Activated T-helper 9 cell treated with anti-CD3 and anti-CD28 coated beads, Interleukin-2, amount 50 U/mL, for 16 hours (primary cell): ENCODE measurements around the gene MASP2.

Experiments
- DNase-seq: peaks from one replicate; pipeline ENCODE4 v3.0.0-alpha.2; 2020; ENCODE audit warnings: low read depth

Gene MASP2

DNA sequence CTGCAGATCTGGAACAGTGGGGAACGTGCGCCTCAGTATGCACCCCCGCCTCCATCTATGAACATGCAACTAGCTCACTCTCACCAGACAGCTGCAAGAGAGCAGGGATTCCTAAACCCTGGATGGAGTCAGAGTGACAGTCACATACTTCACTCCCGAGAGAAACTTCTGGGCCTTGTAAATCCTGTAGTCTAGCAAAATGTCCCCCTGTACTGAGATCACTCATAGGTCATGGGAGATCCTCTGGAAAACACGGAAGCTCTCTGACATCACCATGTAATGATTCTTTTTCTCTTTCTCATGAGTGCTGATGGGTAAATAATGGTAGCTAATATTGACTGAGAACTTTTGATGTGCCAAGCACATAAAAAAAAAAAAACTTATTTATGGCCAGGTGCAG, 57.9 kb downstream of the MASP2 start:
- DNase-seq, result no peak

DNA sequence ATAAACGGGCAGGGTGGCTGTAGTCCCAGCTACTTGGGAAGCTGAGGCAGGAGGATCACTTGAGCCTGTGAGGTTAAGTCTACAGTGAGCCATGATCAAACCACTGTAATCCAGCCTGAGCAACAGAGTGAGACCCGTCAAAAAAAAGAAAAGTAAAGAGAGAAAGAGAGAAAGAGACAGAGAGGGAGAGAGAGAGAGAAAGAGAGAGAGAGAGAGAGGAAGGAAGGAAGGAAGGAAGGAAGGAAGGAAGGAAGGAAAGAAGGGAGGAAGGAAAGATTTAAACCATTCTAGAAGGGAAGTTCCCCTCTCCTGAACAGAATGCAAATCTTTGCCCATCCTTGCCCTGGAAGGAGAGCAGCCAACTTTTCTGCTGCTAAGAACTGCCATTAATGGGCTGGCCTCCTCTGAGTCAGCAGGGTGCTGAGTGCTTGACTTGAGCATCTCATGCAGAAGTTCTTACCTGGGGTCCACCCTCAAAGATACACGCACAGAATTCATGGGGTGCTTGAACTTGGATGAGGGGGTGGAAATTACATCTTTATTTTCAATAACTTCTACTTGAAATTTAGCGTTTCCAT, 59.1 kb downstream of the MASP2 start:
- no peak for DNase-seq

DNA sequence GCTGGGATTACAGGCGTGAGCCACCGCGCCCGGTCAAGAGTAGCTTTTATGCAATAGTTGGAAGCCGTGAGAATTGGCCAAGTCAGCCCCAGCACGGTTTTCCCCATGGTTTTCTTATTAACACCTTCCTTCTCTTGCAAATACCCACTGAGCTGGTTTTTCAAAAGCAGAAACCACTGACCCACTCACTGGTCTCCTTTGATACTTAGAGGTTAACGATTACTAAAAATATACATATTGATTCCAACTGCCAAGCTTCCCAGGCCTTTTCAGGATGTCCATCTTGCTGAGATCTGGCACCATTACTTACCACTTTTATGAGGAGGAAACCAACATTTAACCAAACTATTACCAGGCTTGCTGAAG, 60.5 kb downstream of the MASP2 start:
- DNase-seq, result no peak

DNA sequence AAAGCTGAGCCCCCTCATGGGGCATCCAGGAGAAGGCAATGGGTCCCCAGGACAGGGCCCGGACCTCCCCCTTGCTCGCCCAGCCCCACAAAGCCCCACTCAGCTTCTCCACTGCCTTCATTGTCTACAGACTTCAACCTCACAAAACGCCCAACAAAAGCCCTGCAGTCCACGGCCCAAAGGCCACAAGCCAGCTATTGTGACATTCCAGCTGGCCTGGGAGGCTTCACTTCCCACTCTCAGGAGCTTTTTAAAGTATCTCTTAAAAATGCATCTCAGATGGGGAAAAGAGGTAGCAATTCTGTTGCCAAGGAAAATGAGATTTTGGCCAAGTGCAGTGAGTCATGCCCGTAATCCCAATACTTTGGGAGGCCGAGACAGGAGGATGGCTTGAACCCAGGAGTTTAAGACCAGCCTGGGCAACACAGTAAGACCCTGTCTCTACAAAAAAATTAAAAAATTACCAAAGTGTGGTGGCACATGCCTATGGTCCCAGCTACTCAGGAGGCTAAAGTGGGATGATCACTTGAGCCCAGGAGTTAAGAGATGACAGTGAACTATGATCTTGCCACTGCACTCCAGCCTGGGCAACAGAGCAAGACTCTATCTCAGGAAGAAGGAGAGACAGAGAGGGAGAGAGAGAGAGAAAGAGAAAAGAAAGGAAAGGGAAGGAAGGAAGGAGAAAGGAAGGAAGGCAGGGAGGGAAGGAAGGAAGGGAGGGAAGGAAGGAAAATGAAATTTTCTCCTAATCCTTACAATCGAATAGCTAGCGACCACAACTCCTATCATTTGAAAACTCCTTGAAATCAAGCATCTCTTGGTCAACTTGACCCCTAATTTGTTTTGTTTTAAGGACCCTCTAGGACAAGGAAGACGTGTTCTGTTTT, 66.0 kb downstream of the MASP2 start:
- DNase-seq, result no peak

DNA sequence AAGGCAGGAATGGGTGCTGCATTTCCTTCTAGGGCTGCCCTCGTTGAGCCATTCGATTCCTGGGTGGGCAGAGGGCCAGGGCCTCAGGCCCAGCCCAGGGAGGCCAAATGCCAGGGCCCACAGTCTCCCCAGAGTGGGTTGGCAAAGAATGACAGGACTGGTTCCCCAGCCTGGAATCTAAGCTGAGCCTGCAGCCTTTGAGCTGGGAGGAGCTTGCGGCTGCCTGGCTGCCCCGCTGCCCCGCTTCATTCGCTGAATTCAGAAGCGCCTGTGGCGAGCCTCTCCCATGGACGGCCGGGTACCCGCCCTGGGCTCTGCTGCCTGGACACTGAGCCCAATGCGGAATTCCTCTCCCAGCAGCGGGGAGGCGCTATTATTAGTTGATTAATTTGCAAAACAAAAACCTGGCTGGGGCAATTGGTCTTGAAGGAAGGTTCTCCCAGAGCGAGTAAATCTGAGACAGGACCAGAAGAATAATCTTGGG, 66.9 kb downstream of the MASP2 start:
- DNase-seq, result no peak

DNA sequence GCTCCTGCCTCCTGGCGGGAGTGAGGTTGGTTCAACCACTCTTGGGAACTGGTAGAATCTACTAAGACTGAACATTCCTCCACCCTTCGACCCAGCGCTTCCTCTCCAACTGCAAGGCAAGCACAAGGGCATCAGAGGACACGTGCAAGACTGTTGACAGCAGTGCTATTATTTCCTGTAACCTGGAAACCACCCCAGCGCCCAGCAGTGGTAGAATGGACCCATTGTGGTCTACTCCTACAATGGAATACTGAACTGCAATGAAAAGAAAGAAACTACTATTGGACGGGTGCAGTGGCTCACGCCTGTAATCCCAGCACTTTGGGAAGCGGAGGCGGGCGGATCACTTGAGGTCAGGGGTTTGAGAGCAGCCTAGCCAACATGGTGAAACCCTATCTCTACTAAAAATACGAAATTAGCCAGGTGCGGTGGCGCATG, 67.5 kb downstream of the MASP2 start:
- DNase-seq, result no peak

DNA sequence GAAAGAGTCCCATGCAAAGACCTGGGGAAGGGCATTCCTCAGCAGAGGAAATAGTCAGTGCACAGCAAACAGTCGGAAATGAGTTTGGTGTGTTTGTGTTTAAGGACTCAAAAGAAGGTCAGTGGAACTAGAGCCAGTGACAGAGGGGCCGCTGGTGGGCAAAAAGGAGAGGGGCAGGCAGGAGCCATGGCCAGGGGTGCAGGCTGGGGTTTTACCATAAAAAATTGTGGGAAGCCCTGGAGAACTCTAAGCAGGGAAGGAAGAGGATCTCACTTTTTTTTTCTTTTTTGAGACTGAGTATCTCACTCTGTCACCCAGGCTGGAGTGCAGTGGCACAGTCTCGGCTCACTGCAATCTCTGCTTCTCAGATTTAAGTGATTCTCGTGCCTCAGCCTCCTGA, 68.3 kb downstream of the MASP2 start:
- no peak for DNase-seq
